Measurements from ENCODE around the gene GPR149. TPM values are rescaled to one million over a fixed set of nuclear protein-coding genes. Genes with fewer than 3 reads are reported as not detected.

Gene GPR149
- total RNA-seq, 1 donor from 2014 or later: not detected

DNA sequence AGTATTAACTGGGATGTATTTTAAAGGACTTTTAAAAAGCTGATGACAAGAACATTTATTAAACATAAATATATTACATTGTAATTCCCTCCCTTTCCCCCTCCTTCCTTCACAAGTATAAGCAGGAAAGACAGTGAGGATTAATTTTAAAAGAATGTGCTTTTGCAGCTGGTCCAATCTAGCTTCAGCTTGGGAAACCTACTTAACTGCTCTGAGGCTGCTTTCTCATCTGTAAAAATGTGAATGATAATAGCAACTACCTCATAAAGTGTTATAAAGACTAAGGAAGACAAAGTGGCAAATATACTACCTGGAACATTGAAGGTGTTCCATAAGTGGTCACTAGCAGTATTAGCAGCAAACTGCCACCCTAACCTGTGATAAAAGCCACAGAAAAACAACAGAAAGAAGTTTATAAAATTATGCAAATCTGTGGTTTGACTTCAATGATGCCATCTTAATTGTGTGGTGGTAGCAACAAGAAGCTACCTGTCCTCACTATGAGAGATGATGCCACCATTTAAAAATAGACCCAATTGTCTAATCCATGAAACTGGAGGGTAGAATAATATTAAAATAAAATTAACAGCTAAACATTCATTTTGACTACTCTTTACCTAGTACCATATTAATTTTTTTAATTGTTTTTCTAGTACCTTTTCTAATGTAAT, 125.7 kb downstream of the GPR149 start:
- H3K36me3 ChIP-seq: peaks cover 48 to 83% of the 10 kb centered on the region in 2 donors
- TF ChIP-seq, protein P1, sequence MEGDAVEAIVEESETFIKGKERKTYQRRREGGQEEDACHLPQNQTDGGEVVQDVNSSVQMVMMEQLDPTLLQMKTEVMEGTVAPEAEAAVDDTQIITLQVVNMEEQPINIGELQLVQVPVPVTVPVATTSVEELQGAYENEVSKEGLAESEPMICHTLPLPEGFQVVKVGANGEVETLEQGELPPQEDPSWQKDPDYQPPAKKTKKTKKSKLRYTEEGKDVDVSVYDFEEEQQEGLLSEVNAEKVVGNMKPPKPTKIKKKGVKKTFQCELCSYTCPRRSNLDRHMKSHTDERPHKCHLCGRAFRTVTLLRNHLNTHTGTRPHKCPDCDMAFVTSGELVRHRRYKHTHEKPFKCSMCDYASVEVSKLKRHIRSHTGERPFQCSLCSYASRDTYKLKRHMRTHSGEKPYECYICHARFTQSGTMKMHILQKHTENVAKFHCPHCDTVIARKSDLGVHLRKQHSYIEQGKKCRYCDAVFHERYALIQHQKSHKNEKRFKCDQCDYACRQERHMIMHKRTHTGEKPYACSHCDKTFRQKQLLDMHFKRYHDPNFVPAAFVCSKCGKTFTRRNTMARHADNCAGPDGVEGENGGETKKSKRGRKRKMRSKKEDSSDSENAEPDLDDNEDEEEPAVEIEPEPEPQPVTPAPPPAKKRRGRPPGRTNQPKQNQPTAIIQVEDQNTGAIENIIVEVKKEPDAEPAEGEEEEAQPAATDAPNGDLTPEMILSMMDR (IDR thresholded peaks at IDR 0.05): no peak
- H3K27ac ChIP-seq: no peak overlapping the region
- no peaks in the 10 kb centered on the region for H3K4me1 ChIP-seq
- intact Hi-C loops (cut with DNase I): no loop called here
- no peak for DNase-seq (ENCODE audit: low spot score in 2 of 2)
- no peaks in the 10 kb centered on the region for H3K9me3 ChIP-seq
- H3K4me3 ChIP-seq: no peak overlapping the region
- H3K27me3 ChIP-seq: no peaks in the 10 kb centered on the region

DNA sequence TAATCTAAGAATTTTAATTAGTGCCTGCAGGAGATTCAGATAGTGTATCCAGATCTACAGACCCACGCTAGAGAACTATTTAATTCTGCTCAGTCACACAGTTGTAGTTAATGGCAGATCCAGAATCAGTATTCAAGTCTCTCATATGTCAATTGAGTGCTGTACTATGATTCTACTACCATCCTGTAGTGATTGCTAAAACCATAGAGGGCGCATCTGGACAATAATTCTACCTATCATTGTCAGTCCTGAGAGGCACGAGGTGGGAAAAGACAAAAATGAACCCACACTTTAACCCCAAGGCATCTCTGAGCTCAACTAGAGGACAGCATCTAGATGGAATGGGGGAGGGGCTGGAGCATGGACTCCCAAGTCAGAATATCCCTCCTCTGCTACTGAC, 128.4 kb downstream of the GPR149 start:
- peaks cover 41 to 95% of the 10 kb centered on the region in 2 donors for H3K36me3 ChIP-seq
- DNase-seq (ENCODE audit: low spot score in 2 of 2): no peak
- H3K27me3 ChIP-seq: no peaks in the 10 kb centered on the region
- TF ChIP-seq, protein P1 (IDR thresholded peaks at IDR 0.05): no peak
- intact Hi-C loops (cut with DNase I): no loop called here
- H3K27ac ChIP-seq: no peak overlapping the region
- no peaks in the 10 kb centered on the region for H3K4me1 ChIP-seq
- H3K4me3 ChIP-seq: no peak overlapping the region
- H3K9me3 ChIP-seq: no peaks in the 10 kb centered on the region

DNA sequence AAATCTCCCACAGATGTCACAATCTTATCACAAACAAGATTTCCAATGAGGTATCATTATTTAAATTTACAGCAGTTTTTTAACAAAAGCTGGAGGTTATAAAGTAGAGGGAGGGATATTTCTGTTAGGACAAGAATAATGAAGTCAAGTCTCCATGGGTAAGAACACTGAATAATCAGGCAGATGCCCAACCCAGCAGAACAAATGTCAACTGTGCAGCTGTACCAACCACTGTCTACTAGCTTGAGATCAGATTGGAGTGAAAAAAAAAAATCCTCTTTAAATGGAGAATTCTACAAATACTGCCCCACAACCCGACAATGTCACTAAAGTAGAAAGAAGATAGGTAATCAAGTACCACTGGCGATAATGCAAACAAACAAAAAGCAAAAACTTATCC, 136.0 kb downstream of the GPR149 start:
- intact Hi-C loops (cut with DNase I): no loop called here
- no peak for DNase-seq (ENCODE audit: low spot score in 2 of 2)
- Histone ChIP-seq H3K36me3 (peaks cover 44 to 92% of the 10 kb centered on the region in 2 donors), H3K27ac (no peak overlapping the region), H3K27me3 (no peaks in the 10 kb centered on the region), H3K4me3 (no peak overlapping the region), H3K9me3 (no peaks in the 10 kb centered on the region), H3K4me1 (no peaks in the 10 kb centered on the region)
- TF ChIP-seq, protein P1 (IDR thresholded peaks at IDR 0.05): no peak

DNA sequence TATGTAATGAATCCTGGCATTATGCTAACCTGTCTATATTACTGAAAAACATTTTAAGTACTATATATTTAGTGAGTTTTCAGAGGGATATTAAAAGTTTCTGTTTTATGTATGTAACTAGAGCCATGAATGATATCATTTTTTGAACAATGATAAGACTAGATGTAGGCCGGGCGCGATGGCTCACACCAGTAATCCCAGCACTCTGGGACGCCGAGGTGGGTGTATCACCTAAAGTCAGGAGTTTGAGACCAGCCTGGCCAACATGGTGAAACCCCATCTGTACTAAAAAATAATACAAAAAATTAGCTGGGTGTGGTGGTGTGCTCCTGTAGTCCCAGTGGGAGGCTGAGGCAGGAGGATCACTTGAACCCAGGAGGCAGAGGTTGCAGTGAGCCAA, 139.8 kb downstream of the GPR149 start:
- H3K27ac ChIP-seq: no peak overlapping the region
- intact Hi-C loops (cut with DNase I): no loop called here
- no peaks in the 10 kb centered on the region for H3K9me3 ChIP-seq
- TF ChIP-seq, protein P1 (IDR thresholded peaks at IDR 0.05): no peak
- DNase-seq (ENCODE audit: low spot score in 2 of 2): no peak
- peaks cover 48 to 83% of the 10 kb centered on the region in 2 donors for H3K36me3 ChIP-seq
- H3K27me3 ChIP-seq: no peaks in the 10 kb centered on the region
- H3K4me3 ChIP-seq: no peak overlapping the region
- H3K4me1 ChIP-seq: no peaks in the 10 kb centered on the region

Other genes with a start within 250 kb of the GPR149 start
- 16.8 TPM for gene DHX36, start 105.7 kb downstream of the GPR149 start, total RNA-seq